ENCODE measurements around the gene HOXD10. TPM values are rescaled to one million over a fixed set of nuclear protein-coding genes. Genes with fewer than 3 reads are reported as not detected.

Gene HOXD10
- total RNA-seq, 2 donors from 2014 or later = not detected

DNA sequence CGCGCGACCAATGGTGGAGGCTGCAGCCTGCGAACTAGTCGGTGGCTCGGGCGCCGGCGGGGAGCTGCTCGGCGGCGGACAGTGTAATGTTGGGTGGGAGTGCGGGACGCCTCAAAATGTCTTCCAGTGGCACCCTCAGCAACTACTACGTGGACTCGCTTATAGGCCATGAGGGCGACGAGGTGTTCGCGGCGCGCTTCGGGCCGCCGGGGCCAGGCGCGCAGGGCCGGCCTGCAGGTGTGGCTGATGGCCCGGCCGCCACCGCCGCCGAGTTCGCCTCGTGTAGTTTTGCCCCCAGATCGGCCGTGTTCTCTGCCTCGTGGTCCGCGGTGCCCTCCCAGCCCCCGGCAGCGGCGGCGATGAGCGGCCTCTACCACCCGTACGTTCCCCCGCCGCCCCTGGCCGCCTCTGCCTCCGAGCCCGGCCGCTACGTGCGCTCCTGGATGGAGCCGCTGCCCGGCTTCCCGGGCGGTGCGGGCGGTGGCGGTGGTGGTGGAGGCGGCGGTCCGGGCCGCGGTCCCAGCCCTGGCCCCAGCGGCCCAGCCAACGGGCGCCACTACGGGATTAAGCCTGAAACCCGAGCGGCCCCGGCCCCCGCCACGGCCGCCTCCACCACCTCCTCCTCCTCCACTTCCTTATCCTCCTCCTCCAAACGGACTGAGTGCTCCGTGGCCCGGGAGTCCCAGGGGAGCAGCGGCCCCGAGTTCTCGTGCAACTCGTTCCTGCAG is 6.3 kb downstream of the HOXD10 start, which contains the start of gene HOXD9:
TSS of gene HOXD9 (plus strand) at position 37 of the 728 bp plus-strand sequence. CDS start at position 87, 50 bp downstream.
- H3K27me3 Mint-ChIP-seq = peaks cover 81% of the 10 kb centered on the region
- DNase-seq (no peak), ATAC-seq (no peak)
- H3K4me1 Mint-ChIP-seq = peaks cover 6% of the 10 kb centered on the region
- H3K36me3 Mint-ChIP-seq (ENCODE audit: low read depth) = peaks cover 7% of the 10 kb centered on the region
- H3K27ac Mint-ChIP-seq = peak within 1 kb of the TSS; percentile 82
- H3K9me3 ChIP-seq (ENCODE audit: control insufficient read depth, low read length, poor library complexity, severe bottlenecking) = no peaks in the 10 kb centered on the region
- H3K4me3 Mint-ChIP-seq = peak within 1 kb of the TSS; percentile 55

DNA sequence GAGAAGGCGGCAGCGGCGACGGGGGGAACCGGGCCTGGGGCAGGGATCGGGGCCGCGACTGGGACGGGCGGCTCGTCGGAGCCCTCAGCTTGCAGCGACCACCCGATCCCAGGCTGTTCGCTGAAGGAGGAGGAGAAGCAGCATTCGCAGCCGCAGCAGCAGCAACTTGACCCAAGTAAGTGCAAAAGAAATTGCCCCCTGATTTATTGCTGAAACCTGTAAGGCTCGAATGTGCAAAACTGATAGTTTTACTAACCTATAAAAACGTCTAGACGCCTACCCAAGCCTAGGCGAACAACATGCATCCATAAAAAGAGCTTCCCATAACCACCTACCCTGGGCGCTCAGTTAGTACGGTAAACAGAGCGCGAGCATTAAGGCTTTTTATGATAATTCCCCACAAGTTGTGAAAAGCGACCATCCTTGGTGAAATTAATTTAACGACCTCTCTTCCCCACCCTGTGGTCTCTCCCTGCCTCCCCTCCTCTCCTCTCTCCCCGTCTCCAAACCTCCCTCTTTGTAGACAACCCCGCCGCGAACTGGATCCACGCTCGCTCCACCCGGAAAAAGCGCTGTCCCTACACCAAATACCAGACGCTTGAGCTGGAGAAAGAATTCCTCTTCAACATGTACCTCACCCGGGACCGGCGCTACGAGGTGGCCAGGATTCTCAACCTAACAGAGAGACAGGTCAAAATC is 7.0 kb downstream of the HOXD10 start:
- H3K9me3 ChIP-seq (ENCODE audit: control insufficient read depth, low read length, poor library complexity, severe bottlenecking) = no peaks in the 10 kb centered on the region
- Mint-ChIP-seq H3K36me3 (ENCODE audit: low read depth) (peaks cover 7% of the 10 kb centered on the region), H3K4me3 (peak overlapping the region; percentile 65), H3K4me1 (peaks cover 6% of the 10 kb centered on the region), H3K27ac (peak overlapping the region; percentile 72), H3K27me3 (peaks cover 80% of the 10 kb centered on the region)
- DNase-seq = no peak
- ATAC-seq = no peak

DNA sequence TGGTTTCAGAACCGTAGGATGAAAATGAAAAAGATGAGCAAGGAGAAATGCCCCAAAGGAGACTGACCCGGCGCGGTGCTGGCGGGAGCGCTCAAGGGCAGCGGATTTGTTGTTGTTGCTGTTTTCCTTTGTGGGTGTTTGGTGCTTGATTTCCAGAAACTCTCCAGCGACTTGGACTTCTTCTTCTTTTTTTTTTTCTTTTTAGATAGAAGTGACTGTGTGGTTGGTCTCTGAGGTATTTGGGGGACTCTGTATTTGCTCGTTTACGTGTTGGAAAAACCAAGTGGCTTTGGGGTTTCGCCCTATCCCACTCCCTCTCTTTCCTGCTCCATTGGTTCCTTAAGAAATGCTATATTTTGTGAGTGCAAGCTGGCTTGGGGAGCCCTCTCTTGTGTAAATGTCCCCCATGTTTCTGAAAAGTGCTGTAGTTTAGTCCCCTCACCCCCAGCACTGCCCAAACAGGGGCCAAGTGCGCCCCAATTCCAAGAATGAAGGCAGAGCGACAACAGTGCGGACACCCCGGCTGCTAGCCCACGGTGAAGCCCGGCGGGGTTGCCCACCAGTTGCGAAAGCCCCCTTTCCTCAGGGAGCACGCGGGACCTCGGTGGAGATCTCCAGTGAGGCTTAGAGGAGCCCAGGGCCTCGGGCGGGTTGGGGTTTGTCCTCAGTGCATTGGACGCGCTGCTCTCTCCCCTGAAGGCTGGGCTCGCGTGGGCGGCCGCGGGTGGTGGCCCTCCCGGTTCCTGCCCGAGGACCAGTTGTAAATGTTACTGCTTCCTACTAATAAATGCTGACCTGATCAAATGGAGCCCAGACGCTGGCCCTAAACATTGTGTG is 7.8 kb downstream of the HOXD10 start:
- peak overlapping the region; percentile 65 for H3K4me3 Mint-ChIP-seq
- peaks cover 81% of the 10 kb centered on the region for H3K27me3 Mint-ChIP-seq
- H3K36me3 Mint-ChIP-seq (ENCODE audit: low read depth) = peaks cover 9% of the 10 kb centered on the region
- no peak for ATAC-seq
- peaks cover 7% of the 10 kb centered on the region for H3K4me1 Mint-ChIP-seq
- peak overlapping the region; percentile 72 for H3K27ac Mint-ChIP-seq
- no peak for DNase-seq
- no peaks in the 10 kb centered on the region for H3K9me3 ChIP-seq (ENCODE audit: control insufficient read depth, low read length, poor library complexity, severe bottlenecking)

DNA sequence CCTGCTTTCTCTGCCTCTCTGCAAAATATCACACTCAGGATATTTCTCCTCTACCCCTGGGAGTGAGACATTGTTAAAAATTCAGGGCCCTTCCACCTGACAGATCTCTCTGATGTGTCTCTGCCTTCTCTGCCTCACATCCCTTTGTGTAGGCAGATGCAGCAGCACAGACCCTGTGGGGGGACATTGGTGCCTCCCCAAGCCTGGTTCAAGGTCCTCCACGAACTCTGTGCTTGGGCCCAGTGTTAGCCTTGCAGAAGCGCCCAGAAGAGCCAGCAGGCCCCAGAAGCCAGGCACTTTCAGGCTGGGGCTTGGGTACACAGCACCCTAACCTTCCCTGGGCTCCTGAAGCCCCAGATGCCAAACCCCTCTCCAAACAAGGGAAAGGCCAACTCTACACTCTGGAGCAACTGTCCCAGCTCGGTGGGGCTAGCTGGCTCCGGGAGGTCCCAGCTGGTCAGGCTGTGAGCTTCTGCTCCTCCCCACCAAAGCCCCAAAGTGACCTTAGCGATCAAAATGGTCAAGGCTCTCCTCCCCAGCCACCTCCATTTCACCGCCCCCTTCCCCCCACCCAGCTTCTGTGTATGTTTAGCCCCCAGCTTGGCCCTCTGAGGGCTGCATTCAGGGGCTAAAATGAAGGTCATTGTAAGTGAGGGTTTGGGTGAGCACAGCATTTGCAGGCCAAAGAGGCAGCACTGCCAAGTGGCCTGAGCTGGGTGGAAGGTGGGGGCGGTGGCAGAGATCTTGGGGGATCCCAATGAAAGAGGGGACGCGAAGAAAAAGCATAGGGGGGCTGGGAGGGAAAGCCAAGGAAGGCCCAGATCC is 8.6 kb downstream of the HOXD10 start:
- Mint-ChIP-seq H3K4me3 (no peak overlapping the region), H3K4me1 (peaks cover 7% of the 10 kb centered on the region), H3K27me3 (peaks cover 73% of the 10 kb centered on the region), H3K36me3 (ENCODE audit: low read depth) (peaks cover 7% of the 10 kb centered on the region), H3K27ac (peak overlapping the region; percentile 72)
- ATAC-seq = no peak
- H3K9me3 ChIP-seq (ENCODE audit: control insufficient read depth, low read length, poor library complexity, severe bottlenecking) = no peaks in the 10 kb centered on the region
- no peak for DNase-seq

DNA sequence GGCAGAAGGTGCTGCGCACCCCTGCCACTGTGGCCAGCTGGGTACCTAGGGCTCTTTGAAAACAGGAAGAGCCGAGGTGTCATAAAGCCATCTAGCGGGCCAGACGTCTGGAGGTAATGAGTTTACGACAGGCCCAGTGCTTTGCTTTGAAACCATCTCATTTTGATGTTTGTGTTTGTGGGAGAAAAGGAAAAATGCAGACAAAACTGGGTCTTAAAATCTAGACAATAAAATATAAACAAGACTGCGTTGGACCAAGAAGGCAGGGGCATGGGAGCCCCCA is 9.1 kb downstream of the HOXD10 start:
- Mint-ChIP-seq H3K27me3 (peaks cover 69% of the 10 kb centered on the region), H3K36me3 (ENCODE audit: low read depth) (peaks cover 7% of the 10 kb centered on the region), H3K4me1 (peaks cover 7% of the 10 kb centered on the region), H3K4me3 (no peak overlapping the region), H3K27ac (no peak overlapping the region)
- DNase-seq (no peak), ATAC-seq (no peak)
- H3K9me3 ChIP-seq (ENCODE audit: control insufficient read depth, low read length, poor library complexity, severe bottlenecking) = no peaks in the 10 kb centered on the region

DNA sequence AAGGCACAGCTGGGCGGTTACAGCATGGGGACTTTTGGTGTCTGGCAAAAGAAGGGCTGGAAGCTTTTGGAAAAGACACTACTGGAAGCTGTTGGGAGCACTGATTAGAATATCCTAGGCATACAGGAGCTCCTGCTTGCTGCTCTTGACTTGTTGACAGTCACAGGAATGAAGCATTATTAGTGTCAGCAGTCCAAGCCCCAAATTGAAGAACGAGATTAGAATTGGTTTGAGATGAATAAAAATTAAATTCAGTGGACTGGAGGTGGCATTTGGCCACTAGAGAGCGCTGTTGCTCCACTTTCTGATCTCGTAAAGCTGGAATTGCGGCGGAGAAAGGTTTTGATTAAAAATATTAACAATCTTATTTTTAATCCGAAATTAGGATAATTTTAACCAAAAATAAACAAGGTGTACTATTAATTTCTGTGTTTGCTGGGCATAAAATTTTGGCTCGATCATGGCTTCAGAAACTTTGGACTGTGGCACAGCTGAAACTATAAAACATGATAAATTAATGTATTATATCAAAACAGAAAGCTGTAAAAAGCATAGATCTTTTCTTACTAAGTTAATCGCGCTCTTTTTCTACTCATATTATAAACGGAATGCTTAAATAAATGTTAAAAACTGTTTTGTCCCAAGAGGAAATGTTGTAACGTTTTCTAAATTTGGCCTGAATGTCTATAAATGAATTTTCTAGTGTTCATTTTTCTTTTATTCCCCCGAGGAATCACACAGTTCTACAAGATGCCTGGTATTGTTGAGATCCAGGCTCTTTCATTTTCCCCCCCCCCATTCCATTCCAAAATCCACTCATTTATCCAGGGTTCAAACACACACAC is 10.6 kb downstream of the HOXD10 start:
- Mint-ChIP-seq H3K27me3 (peaks cover 69% of the 10 kb centered on the region), H3K36me3 (ENCODE audit: low read depth) (peaks cover 7% of the 10 kb centered on the region), H3K4me3 (no peak overlapping the region), H3K4me1 (peaks cover 12% of the 10 kb centered on the region), H3K27ac (peak overlapping the region; percentile 77)
- peak; percentile 40 for ATAC-seq
- H3K9me3 ChIP-seq (ENCODE audit: control insufficient read depth, low read length, poor library complexity, severe bottlenecking) = no peaks in the 10 kb centered on the region
- DNase-seq = peak; percentile 47 to 61 (median 50)

DNA sequence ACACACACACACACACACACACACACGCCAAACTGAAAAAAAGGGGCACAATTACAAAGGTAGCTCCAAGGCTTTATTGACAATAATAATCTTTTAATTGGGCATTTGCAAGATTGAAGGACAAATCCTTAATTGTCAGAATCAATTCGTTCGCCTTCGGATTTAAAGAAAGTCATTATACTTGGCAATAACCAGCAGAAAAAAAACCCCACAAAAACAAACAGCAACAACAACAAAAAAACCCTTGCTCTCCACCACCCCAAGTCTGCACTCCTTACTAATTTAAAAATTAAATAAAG is 11.1 kb downstream of the HOXD10 start:
- peaks cover 7% of the 10 kb centered on the region for H3K36me3 Mint-ChIP-seq (ENCODE audit: low read depth)
- H3K4me3 Mint-ChIP-seq = peak overlapping the region; percentile 65
- peaks cover 74% of the 10 kb centered on the region for H3K27me3 Mint-ChIP-seq
- H3K9me3 ChIP-seq (ENCODE audit: control insufficient read depth, low read length, poor library complexity, severe bottlenecking) = no peaks in the 10 kb centered on the region
- H3K27ac Mint-ChIP-seq = peak overlapping the region; percentile 77
- peaks cover 16% of the 10 kb centered on the region for H3K4me1 Mint-ChIP-seq
- no peak for DNase-seq
- no peak for ATAC-seq

DNA sequence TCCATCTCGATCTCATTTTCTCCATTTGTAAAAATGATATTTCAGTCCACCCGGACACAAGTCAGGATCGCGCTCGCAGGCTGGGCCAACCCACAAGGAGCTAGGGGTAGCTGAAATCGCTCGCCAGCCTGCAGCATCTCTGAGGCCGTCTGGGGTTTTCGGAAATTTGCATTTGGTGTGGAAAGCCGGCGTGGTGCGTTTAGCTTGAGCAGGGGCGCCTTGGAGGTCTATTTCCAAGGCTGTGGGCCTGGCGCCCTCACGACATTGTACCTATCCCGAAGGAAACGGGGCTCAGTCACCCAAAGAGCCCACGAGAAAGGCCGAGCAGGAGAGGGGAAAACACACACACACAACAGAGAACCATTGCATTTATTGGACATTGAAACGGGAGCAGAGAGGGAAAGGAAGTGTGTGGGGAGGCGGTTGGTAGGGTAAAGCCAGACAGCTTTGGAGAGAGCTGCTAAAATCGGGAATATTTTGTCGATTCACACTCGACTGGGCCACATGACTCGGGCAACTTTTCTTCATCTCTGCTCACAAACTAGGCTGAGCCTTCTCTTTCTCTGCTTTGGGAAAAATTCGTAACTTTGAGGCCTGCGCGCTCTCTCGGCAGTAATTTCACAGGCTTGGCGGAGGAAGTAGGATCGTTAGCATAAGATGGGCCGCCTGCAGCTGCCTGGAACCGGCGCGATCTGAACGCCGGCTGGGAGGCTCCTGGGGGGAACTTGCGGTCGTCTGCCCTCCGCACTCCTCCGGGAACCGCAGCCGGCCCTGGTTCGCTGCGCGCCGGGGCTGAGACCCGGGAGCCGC is 11.8 kb downstream of the HOXD10 start:
- ATAC-seq (no peak), DNase-seq (no peak)
- Mint-ChIP-seq H3K27ac (peak overlapping the region; percentile 77), H3K4me1 (peaks cover 16% of the 10 kb centered on the region), H3K4me3 (peak overlapping the region; percentile 65), H3K36me3 (ENCODE audit: low read depth) (peaks cover 7% of the 10 kb centered on the region), H3K27me3 (peaks cover 81% of the 10 kb centered on the region)
- no peaks in the 10 kb centered on the region for H3K9me3 ChIP-seq (ENCODE audit: control insufficient read depth, low read length, poor library complexity, severe bottlenecking)

DNA sequence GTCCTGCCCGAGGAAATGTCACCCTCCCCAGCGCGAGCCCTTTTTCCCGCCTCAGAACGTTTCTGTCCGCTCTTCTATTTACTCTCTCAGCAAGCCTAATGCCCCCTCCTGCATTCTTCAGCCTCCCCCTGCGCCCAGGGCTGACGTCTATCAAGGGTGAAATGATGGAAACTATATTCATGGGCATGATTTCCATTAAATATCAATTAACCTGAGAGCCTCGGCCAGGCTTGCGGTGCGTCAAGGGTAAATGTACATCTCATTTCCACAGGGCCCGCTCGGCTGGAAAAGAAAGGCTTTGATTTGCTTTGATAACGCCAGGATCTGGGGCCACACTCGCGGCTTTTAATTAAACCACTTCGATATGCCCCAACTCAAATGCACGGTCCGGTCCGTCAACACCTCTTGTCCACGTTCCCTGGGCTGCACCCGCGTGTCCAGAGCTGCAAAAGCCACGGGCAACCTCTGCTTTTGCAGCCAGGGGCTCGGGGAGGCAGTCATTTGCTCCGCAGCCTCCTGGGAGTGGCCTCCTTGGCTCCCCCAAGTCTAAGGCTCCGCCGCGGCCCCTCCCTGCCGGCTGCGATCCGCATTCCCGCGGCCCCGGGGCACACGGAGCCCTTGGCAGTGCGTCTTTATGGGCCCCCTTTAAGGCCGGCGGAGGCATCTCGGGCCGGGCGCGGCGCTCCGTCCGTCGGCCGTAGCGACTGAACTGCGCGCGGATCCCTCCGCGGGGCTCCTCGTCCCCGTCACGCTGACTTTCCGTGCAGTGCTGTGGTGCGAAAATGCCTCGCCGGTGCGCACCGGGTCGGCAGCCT is 12.6 kb downstream of the HOXD10 start, which contains the start of gene HOXD8:
TSS of gene HOXD8 (plus strand) at position 724 of the 815 bp plus-strand sequence. CDS start 662 bp downstream, outside the sequence.
- no peak for DNase-seq
- ATAC-seq = no peak
- H3K4me1 Mint-ChIP-seq = peaks cover 13% of the 10 kb centered on the region

DNA sequence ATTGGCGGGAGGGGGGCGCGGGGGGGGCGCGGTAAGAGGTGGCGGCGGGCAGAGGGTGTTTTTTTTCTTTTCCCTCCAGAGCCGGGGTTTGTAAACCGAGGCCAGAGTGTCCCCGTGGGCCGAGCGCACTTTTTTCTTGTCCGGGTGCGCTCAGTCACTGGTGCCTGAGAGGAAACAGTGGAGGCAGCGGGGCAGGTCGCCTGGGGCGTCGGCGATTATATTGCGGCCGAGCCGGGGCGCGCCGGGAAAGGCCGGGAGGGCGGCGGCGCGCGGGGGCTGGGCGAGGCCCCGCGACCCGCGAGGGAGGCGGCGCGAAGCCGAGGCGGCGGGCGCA is 13.2 kb downstream of the HOXD10 start:
- Mint-ChIP-seq H3K27ac (no peak overlapping the region), H3K4me3 (peak overlapping the region; percentile 60), H3K36me3 (ENCODE audit: low read depth) (peaks cover 6% of the 10 kb centered on the region), H3K4me1 (peaks cover 13% of the 10 kb centered on the region), H3K27me3 (peaks cover 81% of the 10 kb centered on the region)
- no peak for ATAC-seq
- no peak for DNase-seq
- H3K9me3 ChIP-seq (ENCODE audit: control insufficient read depth, low read length, poor library complexity, severe bottlenecking) = no peaks in the 10 kb centered on the region

More for the DNA sequence above, 12.6 kb downstream of the HOXD10 start, which contains the start of gene HOXD8:
- Mint-ChIP-seq H3K4me3 (peak within 1 kb of the TSS; percentile 75), H3K36me3 (ENCODE audit: low read depth) (peaks cover 7% of the 10 kb centered on the region), H3K27ac (peak within 1 kb of the TSS; percentile 77), H3K27me3 (peaks cover 81% of the 10 kb centered on the region)
- H3K9me3 ChIP-seq (ENCODE audit: control insufficient read depth, low read length, poor library complexity, severe bottlenecking) = no peaks in the 10 kb centered on the region
